H1 (cell line): Measurements from ENCODE around the gene SLC38A5. TPM values are rescaled to one million over a fixed set of nuclear protein-coding genes. Genes with fewer than 3 reads are reported as not detected.

Experiments used
- CTCF ChIA-PET: fragments of 300-600 bp; sonication (Branson Sonifier 250); formaldehyde crosslinking; loops from one replicate; lab custom pipeline; 2021; ENCODE audit not compliant: partially characterized antibody; lab: Charles Lee
- POLR2A ChIA-PET: fragments of 300-600 bp; sonication (Branson Sonifier 250); formaldehyde crosslinking; loops from one replicate; lab custom pipeline; 2021; ENCODE audit warnings: inconsistent platforms; ENCODE audit not compliant: partially characterized antibody; lab: Charles Lee
- DNase-seq, 2 experiments: peaks; one replicate each; pipeline versions ENCODE4 v3.0.0 to v3.0.0-alpha.2; 2010 to 2022; ENCODE audit warnings: low spot score in 2 of 2, low read depth in 1 of 2, mixed read lengths in 1 of 2
- FAIRE-seq: peaks from 2 replicates; lab custom pipeline; 2011; peaks lifted over from hg19 to GRCh38; lab: Jason Lieb, UNC
- H2AFZ ChIP-seq: 2 replicates; pipeline ENCODE4 v1.8.1; 2012; ENCODE audit warnings: low read length, inconsistent platforms
- H2AK5ac ChIP-seq: 2 replicates; pipeline ENCODE4 v1.6.1; 2013; ENCODE audit warnings: low read depth, low read length
- H2BK120ac ChIP-seq: replicated peaks from 2 replicates; pipeline ENCODE3; 2013; ENCODE audit warnings: low read depth, low read length, inconsistent platforms
- H2BK12ac ChIP-seq: 2 replicates; pipeline ENCODE4 v1.6.1; 2013; ENCODE audit warnings: low read depth, low read length
- H2BK15ac ChIP-seq: 2 replicates; pipeline ENCODE4 v1.6.1; 2013; ENCODE audit warnings: low read length
- H2BK20ac ChIP-seq: 2 replicates; pipeline ENCODE4 v1.6.1; 2013; ENCODE audit warnings: low read length
- H2BK5ac ChIP-seq: 2 replicates; pipeline ENCODE4 v1.6.1; 2013; ENCODE audit warnings: low read depth, low read length
- H3K14ac ChIP-seq: 2 replicates; pipeline ENCODE4 v1.6.1; 2013; ENCODE audit warnings: inconsistent platforms; ENCODE audit not compliant: insufficient read length
- H3K18ac ChIP-seq: 2 replicates; pipeline ENCODE4 v1.6.1; 2013; ENCODE audit warnings: low read length; ENCODE audit errors: extremely low read depth
- H3K23ac ChIP-seq: 2 replicates; pipeline ENCODE4 v1.6.1; 2013; ENCODE audit warnings: inconsistent platforms; ENCODE audit not compliant: insufficient read length
- H3K23me2 ChIP-seq: 2 replicates; pipeline ENCODE4 v1.6.1; 2013; ENCODE audit warnings: low read depth, low read length
- H3K27ac ChIP-seq: 2 replicates; pipeline ENCODE4 v1.6.1; 2011; ENCODE audit warnings: low read depth, low read length, inconsistent platforms
- H3K27me3 ChIP-seq, 4 experiments: replicated peaks in 1 of 4; 1 replicate in 1 of 4; 2 replicates in 3 of 4; pipeline versions ENCODE4 v1.6.1 to v1.8.1; 2011 to 2013; ENCODE audit warnings: low read length in 3 of 4, mild to moderate bottlenecking in 3 of 4, inconsistent platforms in 2 of 4, mixed read lengths in 2 of 4, moderate library complexity in 1 of 4; ENCODE audit not compliant: control insufficient read depth in 3 of 4, insufficient read depth in 3 of 4; ENCODE audit errors: extremely low read depth in 1 of 4
- H3K36me3 ChIP-seq, 4 experiments: 2 replicates each; pipeline versions ENCODE4 v1.6.1 to v1.8.1; 2011 to 2013; ENCODE audit warnings: mild to moderate bottlenecking in 4 of 4, low read length in 3 of 4, moderate library complexity in 2 of 4, control low read depth in 1 of 4, inconsistent platforms in 1 of 4; ENCODE audit not compliant: insufficient read depth in 4 of 4, control insufficient read depth in 2 of 4
- H3K4ac ChIP-seq: replicated peaks from 2 replicates; pipeline ENCODE3; 2013; ENCODE audit warnings: low read length, low read depth, mixed read lengths, inconsistent platforms; ENCODE audit not compliant: insufficient read length
- H3K4me1 ChIP-seq, 4 experiments: replicated peaks in 1 of 4; 1 replicate in 1 of 4; 2 replicates in 3 of 4; pipeline versions ENCODE4 v1.6.1 to v1.8.1; 2011 to 2013; ENCODE audit warnings: low read length in 3 of 4, inconsistent platforms in 2 of 4, mixed read lengths in 1 of 4; ENCODE audit not compliant: insufficient read depth in 4 of 4, control insufficient read depth in 3 of 4
- H3K4me2 ChIP-seq, 2 experiments: 2 replicates each; pipeline versions ENCODE4 v1.6.1 to v1.8.1; 2011 to 2013; ENCODE audit warnings: low read depth in 2 of 2, low read length in 2 of 2, control low read depth in 1 of 2, inconsistent platforms in 1 of 2, mild to moderate bottlenecking in 1 of 2; ENCODE audit not compliant: insufficient read depth in 1 of 2
- H3K4me3 ChIP-seq, 4 experiments: fragments of 200-600, 300-600 bp in 1 of 4; sonication (generic), shearing (Covaris generic), sonication (Bioruptor Twin) in 1 of 4; 2 replicates each; pipeline versions ENCODE4 v1.5.1 to v1.8.1; 2011 to 2016; ENCODE audit warnings: low read length in 4 of 4, low read depth in 3 of 4, control low read depth in 2 of 4, inconsistent platforms in 2 of 4, mild to moderate bottlenecking in 2 of 4, mixed read lengths in 1 of 4, moderate library complexity in 1 of 4; ENCODE audit not compliant: insufficient read depth in 2 of 4; ENCODE audit errors: extremely low read depth in 1 of 4
- H3K56ac ChIP-seq: replicated peaks from 2 replicates; pipeline ENCODE3; 2013; ENCODE audit warnings: low read depth, mild to moderate bottlenecking, mixed read lengths, low read length, inconsistent platforms; ENCODE audit not compliant: insufficient read length
- H3K79me1 ChIP-seq: 2 replicates; pipeline ENCODE4 v1.6.1; 2013; ENCODE audit warnings: low read depth, low read length, control low read depth
- H3K79me2 ChIP-seq, 2 experiments: 2 replicates each; pipeline versions ENCODE4 v1.6.1 to v1.8.1; 2012 to 2013; ENCODE audit warnings: low read length in 2 of 2, mild to moderate bottlenecking in 2 of 2, inconsistent platforms in 1 of 2; ENCODE audit not compliant: insufficient read depth in 2 of 2, control insufficient read depth in 1 of 2
- H3K9ac ChIP-seq, 4 experiments: replicated peaks in 1 of 4; 1 replicate in 1 of 4; 2 replicates in 3 of 4; pipeline versions ENCODE4 v1.6.1 to v1.8.1; 2011 to 2013; ENCODE audit warnings: low read depth in 3 of 4, low read length in 3 of 4, control low read depth in 2 of 4, mild to moderate bottlenecking in 2 of 4, moderate library complexity in 2 of 4, inconsistent platforms in 1 of 4; ENCODE audit errors: extremely low read depth in 1 of 4
- H3K9me3 ChIP-seq, 2 experiments: 2 replicates each; pipeline versions ENCODE4 v1.6.1 to v1.8.1; 2012 to 2013; ENCODE audit warnings: mild to moderate bottlenecking in 2 of 2, moderate library complexity in 2 of 2, control low read depth in 1 of 2, inconsistent platforms in 1 of 2, low read depth in 1 of 2, low read length in 1 of 2, mixed read lengths in 1 of 2; ENCODE audit not compliant: insufficient read depth in 2 of 2
- H4K20me1 ChIP-seq, 2 experiments: replicated peaks in 1 of 2; 2 replicates each; pipeline versions ENCODE3 to v1.8.1; 2011 to 2013; ENCODE audit warnings: inconsistent platforms in 2 of 2, low read length in 2 of 2, mild to moderate bottlenecking in 1 of 2; ENCODE audit not compliant: insufficient read depth in 2 of 2, control insufficient read depth in 1 of 2
- H4K5ac ChIP-seq: 2 replicates; pipeline ENCODE4 v1.6.1; 2013; ENCODE audit warnings: low read length, low read depth, mixed read lengths, inconsistent platforms; ENCODE audit not compliant: insufficient read length
- H4K8ac ChIP-seq: 2 replicates; pipeline ENCODE4 v1.8.0; 2013; ENCODE audit warnings: mild to moderate bottlenecking, moderate library complexity, low read length, inconsistent platforms; ENCODE audit not compliant: insufficient read depth; ENCODE audit errors: extremely low read depth
- H4K91ac ChIP-seq: replicated peaks from 2 replicates; pipeline ENCODE3; 2013; ENCODE audit warnings: low read length, mixed read lengths, inconsistent platforms; ENCODE audit not compliant: insufficient read length
- BCL11A ChIP-seq, 2 experiments: IDR thresholded peaks; one replicate each; pipeline ENCODE4 v1.6.1; 2011; ENCODE audit warnings: low read depth in 2 of 2, low read length in 2 of 2, mild to moderate bottlenecking in 2 of 2
- CBX8 ChIP-seq: fragments of 300-800, 300-1000 bp; sonication (generic); IDR thresholded peaks from 2 replicates; pipeline ENCODE4 v1.7.1; 2016; ENCODE audit warnings: low read depth, low read length, borderline replicate concordance
- EGR1 ChIP-seq: IDR thresholded peaks from 2 replicates; pipeline ENCODE4 v1.6.1; 2011; ENCODE audit warnings: low read depth, low read length, borderline replicate concordance
- KDM4A ChIP-seq: IDR thresholded peaks from one replicate; pipeline ENCODE4 v1.7.1; 2012; ENCODE audit warnings: low read depth, mild to moderate bottlenecking, moderate library complexity, low read length, inconsistent platforms; ENCODE audit not compliant: severe bottlenecking
- MAX ChIP-seq: IDR thresholded peaks from 2 replicates; pipeline ENCODE4 v1.6.1; 2012; ENCODE audit warnings: inconsistent platforms
- NRF1 ChIP-seq: IDR thresholded peaks from 2 replicates; pipeline ENCODE4 v1.6.1; 2011; ENCODE audit warnings: mild to moderate bottlenecking, low read depth, low read length, improper control_type of control experiment
- POLR2A ChIP-seq, 2 experiments: IDR thresholded peaks; 1 replicate in 1 of 2; 2 replicates in 1 of 2; pipeline ENCODE4 v1.6.1; 2011; ENCODE audit warnings: low read depth in 2 of 2, low read length in 2 of 2, mild to moderate bottlenecking in 2 of 2; ENCODE audit errors: control extremely low read depth in 1 of 2
- RNF2 ChIP-seq: fragments of 200-900, 300-1000 bp; sonication (generic); IDR thresholded peaks from 2 replicates; pipeline ENCODE4 v1.7.1; 2016; ENCODE audit warnings: borderline replicate concordance, low read depth, mild to moderate bottlenecking, antibody characterized with exemption, low read length; ENCODE audit not compliant: poor library complexity, severe bottlenecking; ENCODE audit errors: missing control alignments
- SP1 ChIP-seq: IDR thresholded peaks from 2 replicates; pipeline ENCODE4 v1.6.1; 2011; ENCODE audit warnings: low read depth, low read length
- SP2 ChIP-seq: IDR thresholded peaks from 2 replicates; pipeline ENCODE4 v1.6.1; 2012; ENCODE audit warnings: mild to moderate bottlenecking, low read length, inconsistent platforms
- SRF ChIP-seq: IDR thresholded peaks from 2 replicates; pipeline ENCODE4 v1.6.1; 2011; ENCODE audit warnings: mild to moderate bottlenecking, low read depth, low read length, moderate library complexity
- SUZ12 ChIP-seq: fragments of 200-600 bp; sonication (generic); IDR thresholded peaks from 2 replicates; pipeline ENCODE4 v1.6.1; 2012; ENCODE audit warnings: mild to moderate bottlenecking, inconsistent platforms, low read length, moderate library complexity, mixed read lengths
- TEAD4 ChIP-seq: IDR thresholded peaks from 2 replicates; pipeline ENCODE4 v1.6.1; 2012; ENCODE audit warnings: low read depth, low read length, inconsistent platforms, mixed read lengths
- USF2 ChIP-seq: IDR thresholded peaks from 2 replicates; pipeline ENCODE4 v1.6.1; 2011; ENCODE audit warnings: low read length, improper control_type of control experiment
- WGBS, 2 experiments: shearing (Covaris generic) in 1 of 2; methylation state at CpG; one replicate each; pipeline versions ENCODE4 v1.1.6 to v1.1.7; 2013 to 2015; ENCODE audit warnings: low lambda C conversion rate in 2 of 2, mixed read lengths in 2 of 2, inconsistent platforms in 1 of 2, low coverage in 1 of 2, missing lambda C conversion rate in 1 of 2; ENCODE audit not compliant: insufficient replicate concordance in 2 of 2, insufficient coverage in 1 of 2, insufficient read length in 1 of 2; ENCODE audit errors: extremely low coverage in 1 of 2, missing lambda C conversion rate in 1 of 2; 5-methylcytosine and 5-hydroxymethylcytosine counted together
- polyA plus RNA-seq, 7 experiments: library from polyadenylated mRNA; depleted of rRNA in 3 of 7; stranded (reverse) in 5 of 7; unstranded in 2 of 7; fragments of >200 nt in 5 of 7; fragments of 200-250 nt in 2 of 7; gene quantifications; 1 replicate in 5 of 7; 2 replicates in 1 of 7; 4 replicates in 1 of 7; pipeline versions ENCODE4 v1.2.1 to v1.2.3, GENCODE V29; 2011 to 2013; ENCODE audit warnings: missing spikeins in 2 of 7, mixed read lengths in 2 of 7
- total RNA-seq: library from RNA; stranded (reverse); fragmentation: NEBNext Ultra II Directional; extraction: Animal tissue kit (Norgen Biotek cat#: 25700); gene quantifications from 2 replicates; pipeline ENCODE4 v1.2.1, GENCODE V29; 2021

SLC38A5 gene
- total and polyA plus RNA-seq, 2 of the 8 experiments (the other 6 are each of a cell fraction or from before 2014, with no cell fraction given): 70.9 to 106 TPM

- Histone ChIP-seq H2AFZ (no peak overlapping the region), H3K27ac (no peak overlapping the region), H3K23ac (no peak overlapping the region), H3K36me3 (peaks cover 0 to 13% (median 3%) of the 10 kb centered on the region in 4 experiments; a peak in 5 of 8 replicates), H2BK15ac (no peak overlapping the region), H4K8ac (no peak overlapping the region), H3K79me1 (no peaks in the 10 kb centered on the region), H3K4me2 (no peak overlapping the region), H3K14ac (no peak overlapping the region), H3K9ac (no peak overlapping the region), H3K56ac (no peak overlapping the region), H3K9me3 (no peaks in the 10 kb centered on the region), H2BK120ac (no peak overlapping the region), H3K18ac (no peak overlapping the region), H2BK12ac (no peak overlapping the region), H2BK5ac (no peak overlapping the region), H2BK20ac (no peak overlapping the region), H3K27me3 (no peaks in the 10 kb centered on the region), H3K4me3 (no peak overlapping the region), H4K91ac (no peak overlapping the region), H4K20me1 (peaks cover 0 to 1% of the 10 kb centered on the region in 2 experiments), H3K23me2 (no peaks in the 10 kb centered on the region), H2AK5ac (no peak overlapping the region), H3K4me1 (no peaks in the 10 kb centered on the region), H3K79me2 (no peaks in the 10 kb centered on the region), H4K5ac (no peak overlapping the region), H3K4ac (no peak overlapping the region)
- ChIA-PET CTCF (no interaction called here), POLR2A (interaction anchor here (1.1 kb wide), 1 partner anchor 115 kb away, joined by 3 read pairs; the partner anchor contains the start of gene RBM3)
- FAIRE-seq (no peak), DNase-seq (no peak)
- WGBS, 2 experiments: 96% methylated on average over 4 of the region's 6 CpGs; no CpG with 5 or more reads in 1 of the 2 experiments
- TF ChIP-seq TEAD4 (no peak), BCL11A (IDR thresholded peaks at IDR 0.05; ENCODE audit: low read depth in 2 of 2, low read length in 2 of 2) (no peak), RNF2 (no peak), KDM4A (no peak), NRF1 (no peak), USF2 (no peak), SP1 (no peak), SP2 (no peak), CBX8 (no peak), SUZ12 (no peak), SRF (no peak), EGR1 (no peak), POLR2A (IDR thresholded peaks at IDR 0.05; ENCODE audit: control extremely low read depth in 1 of 2, low read depth in 2 of 2, low read length in 2 of 2) (no peak), MAX (no peak)
Measured at GRCh38 chrX:48459483-48459882, 10.6 kb downstream of the SLC38A5 start.
